ENCODE data around the gene PPP1R1C.
A peak's percentile ranks its signal among the peaks of the same experiment; 100 is the strongest.
"Not testable (repeated sequence)": the region's sequence is repeated elsewhere in the genome, so short reads cannot be mapped to it uniquely, and the experiment has no call there.

Gene PPP1R1C

GRCh38 chr2:181985632-181986205, at the start of gene PPP1R1C:
Gene PPP1R1C (plus strand): TSS chr2:181985853. CDS start chr2:181986111, 258 bp downstream.
- DNase-seq (ENCODE audit: low spot score) = no peak

- DNase-seq (ENCODE audit: low spot score) = no peak
Observed at GRCh38 chr2:181937473-181937872, 48.2 kb upstream of the PPP1R1C start.

- DNase-seq (ENCODE audit: low spot score) = no peak
Observed at GRCh38 chr2:181943411-181944124, 42.1 kb upstream of the PPP1R1C start.

GRCh38 chr2:181944164-181944913, 41.3 kb upstream of the PPP1R1C start:
- DNase-seq (ENCODE audit: low spot score) = no peak

- no peak for DNase-seq (ENCODE audit: low spot score)
Observed at GRCh38 chr2:181944914-181945291, 40.8 kb upstream of the PPP1R1C start.

- DNase-seq (ENCODE audit: low spot score) = no peak
Observed at GRCh38 chr2:181946444-181947127, 39.1 kb upstream of the PPP1R1C start.

- DNase-seq (ENCODE audit: low spot score) = no peak
Observed at GRCh38 chr2:181947273-181947672, 38.4 kb upstream of the PPP1R1C start.

GRCh38 chr2:181948227-181948626, 37.4 kb upstream of the PPP1R1C start:
- no peak for DNase-seq (ENCODE audit: low spot score)

- DNase-seq (ENCODE audit: low spot score) = no peak
Observed at GRCh38 chr2:181949047-181949446, 36.6 kb upstream of the PPP1R1C start.

- no peak for DNase-seq (ENCODE audit: low spot score)
Observed at GRCh38 chr2:181952404-181953226, 33.0 kb upstream of the PPP1R1C start.

GRCh38 chr2:181953881-181954537, 31.6 kb upstream of the PPP1R1C start:
- peak; percentile 85 for DNase-seq (ENCODE audit: low spot score)

- DNase-seq (ENCODE audit: low spot score) = no peak
Observed at GRCh38 chr2:181954538-181954883, 31.1 kb upstream of the PPP1R1C start.

GRCh38 chr2:181955010-181955409, 30.6 kb upstream of the PPP1R1C start:
- no peak for DNase-seq (ENCODE audit: low spot score)

- DNase-seq (ENCODE audit: low spot score) = not testable (repeated sequence)
Observed at GRCh38 chr2:181955866-181956265, 29.8 kb upstream of the PPP1R1C start.

GRCh38 chr2:181957668-181958067, 28.0 kb upstream of the PPP1R1C start:
- no peak for DNase-seq (ENCODE audit: low spot score)

GRCh38 chr2:181958726-181959125, 26.9 kb upstream of the PPP1R1C start:
- no peak for DNase-seq (ENCODE audit: low spot score)

GRCh38 chr2:181959508-181959907, 26.1 kb upstream of the PPP1R1C start:
- DNase-seq (ENCODE audit: low spot score) = no peak

- DNase-seq (ENCODE audit: low spot score) = not testable (repeated sequence)
Observed at GRCh38 chr2:181961167-181961566, 24.5 kb upstream of the PPP1R1C start.

- DNase-seq (ENCODE audit: low spot score) = no peak
Observed at GRCh38 chr2:181962142-181962541, 23.5 kb upstream of the PPP1R1C start.

- DNase-seq (ENCODE audit: low spot score) = no peak
Observed at GRCh38 chr2:181970160-181970794, 15.4 kb upstream of the PPP1R1C start.

- no peak for DNase-seq (ENCODE audit: low spot score)
Observed at GRCh38 chr2:181971032-181971431, 14.6 kb upstream of the PPP1R1C start.
